DOHH2 (cell line): ENCODE measurements around the gene CASZ1.

Experiments used
- EZH2phosphoT487 ChIP-seq: fragments of 200-600 bp; sonication (generic); IDR thresholded peaks from 2 replicates; pipeline ENCODE4 v1.6.1; 2017; ENCODE audit warnings: borderline replicate concordance, mild to moderate bottlenecking, antibody characterized with exemption, low read length, moderate library complexity, mixed read lengths
- TF ChIP-seq, protein P1 (sequence below): fragments of 200-600 bp; sonication (generic); IDR thresholded peaks from one replicate; pipeline ENCODE4 v1.5.1; 2014; ENCODE audit warnings: antibody characterized with exemption, mild to moderate bottlenecking, low read depth, low read length; ENCODE audit not compliant: poor library complexity, severe bottlenecking

DNA sequence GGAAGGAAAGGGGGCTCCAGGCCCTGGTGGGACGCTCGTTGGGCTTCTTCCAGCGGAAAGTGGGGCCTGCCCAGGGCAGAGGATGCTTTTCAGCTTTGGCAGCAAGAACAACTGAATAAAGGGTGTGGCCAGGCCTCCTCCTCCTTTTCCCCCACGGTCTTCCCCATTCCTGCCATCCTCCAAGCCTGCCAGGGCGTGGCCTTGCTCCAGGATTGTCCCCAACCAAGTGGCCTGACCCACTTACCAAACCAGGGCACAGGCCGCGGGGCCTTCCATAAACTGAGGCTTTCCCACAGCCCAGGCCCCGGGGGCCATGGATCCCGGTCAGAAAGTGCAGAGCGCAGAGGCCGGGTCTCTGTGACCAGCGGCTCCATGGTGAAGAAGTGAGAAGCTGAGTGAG, 33.6 kb downstream of the CASZ1 start:
- TF ChIP-seq, protein P1, sequence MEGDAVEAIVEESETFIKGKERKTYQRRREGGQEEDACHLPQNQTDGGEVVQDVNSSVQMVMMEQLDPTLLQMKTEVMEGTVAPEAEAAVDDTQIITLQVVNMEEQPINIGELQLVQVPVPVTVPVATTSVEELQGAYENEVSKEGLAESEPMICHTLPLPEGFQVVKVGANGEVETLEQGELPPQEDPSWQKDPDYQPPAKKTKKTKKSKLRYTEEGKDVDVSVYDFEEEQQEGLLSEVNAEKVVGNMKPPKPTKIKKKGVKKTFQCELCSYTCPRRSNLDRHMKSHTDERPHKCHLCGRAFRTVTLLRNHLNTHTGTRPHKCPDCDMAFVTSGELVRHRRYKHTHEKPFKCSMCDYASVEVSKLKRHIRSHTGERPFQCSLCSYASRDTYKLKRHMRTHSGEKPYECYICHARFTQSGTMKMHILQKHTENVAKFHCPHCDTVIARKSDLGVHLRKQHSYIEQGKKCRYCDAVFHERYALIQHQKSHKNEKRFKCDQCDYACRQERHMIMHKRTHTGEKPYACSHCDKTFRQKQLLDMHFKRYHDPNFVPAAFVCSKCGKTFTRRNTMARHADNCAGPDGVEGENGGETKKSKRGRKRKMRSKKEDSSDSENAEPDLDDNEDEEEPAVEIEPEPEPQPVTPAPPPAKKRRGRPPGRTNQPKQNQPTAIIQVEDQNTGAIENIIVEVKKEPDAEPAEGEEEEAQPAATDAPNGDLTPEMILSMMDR = no peak
- TF ChIP-seq EZH2phosphoT487 = no peak
